Esophagus (tissue), 2 donors: Measurements from ENCODE around the gene C2orf74. TPM values are rescaled to one million over a fixed set of nuclear protein-coding genes. Genes with fewer than 3 reads are reported as not detected.
A peak's percentile ranks its signal among the peaks of the same experiment; 100 is the strongest.

ENCODE experiments used
- H3K27ac ChIP-seq, 2 donors: one replicate each; pipeline ENCODE4 v1.5.1; 2013; ENCODE audit warnings: low read depth in 2 of 2, mild to moderate bottlenecking in 2 of 2, inconsistent platforms in 1 of 2, low read length in 1 of 2, moderate library complexity in 1 of 2
- H3K27me3 ChIP-seq, 2 donors: one replicate each; pipeline ENCODE4 v1.6.1; 2013; ENCODE audit warnings: low read length in 2 of 2, control low read depth in 1 of 2, mild to moderate bottlenecking in 1 of 2; ENCODE audit not compliant: insufficient read depth in 2 of 2, control insufficient read depth in 1 of 2
- H3K36me3 ChIP-seq, 2 donors: one replicate each; pipeline ENCODE4 v1.6.1; 2013; ENCODE audit warnings: low read length in 1 of 2; ENCODE audit not compliant: control insufficient read depth in 2 of 2, insufficient read depth in 2 of 2
- H3K4me1 ChIP-seq, 2 donors: one replicate each; pipeline ENCODE4 v1.6.1; 2013; ENCODE audit warnings: low read length in 1 of 2; ENCODE audit not compliant: control insufficient read depth in 2 of 2, insufficient read depth in 2 of 2
- H3K4me3 ChIP-seq, 2 donors: one replicate each; pipeline ENCODE4 v1.5.1; 2013; ENCODE audit warnings: low read length in 2 of 2, mild to moderate bottlenecking in 2 of 2, low read depth in 1 of 2, moderate library complexity in 1 of 2
- H3K9me3 ChIP-seq, 2 donors: one replicate each; pipeline ENCODE4 v1.6.1; 2013; ENCODE audit warnings: mild to moderate bottlenecking in 2 of 2, low read depth in 1 of 2, low read length in 1 of 2, moderate library complexity in 1 of 2; ENCODE audit not compliant: control insufficient read depth in 2 of 2, insufficient read depth in 1 of 2
- WGBS, 2 donors: extraction: QIAGEN DNeasy Blood & Tissue Kit; methylation state at CpG; one replicate each; pipeline ENCODE4 v1.1.7; 2013; 5-methylcytosine and 5-hydroxymethylcytosine counted together
- polyA plus RNA-seq, 2 donors: library from polyadenylated mRNA; stranded (reverse); fragments of 200-250 nt; gene quantifications; one replicate each; pipeline ENCODE4 v1.2.3, GENCODE V29; 2013
- donor health status: healthy with polysubstance abuse.
- donor health status: Bipolar disorder and iron deficiency.

C2orf74 gene
- polyA plus RNA-seq, 2 donors, result 5.3 to 7.2 TPM

DNA sequence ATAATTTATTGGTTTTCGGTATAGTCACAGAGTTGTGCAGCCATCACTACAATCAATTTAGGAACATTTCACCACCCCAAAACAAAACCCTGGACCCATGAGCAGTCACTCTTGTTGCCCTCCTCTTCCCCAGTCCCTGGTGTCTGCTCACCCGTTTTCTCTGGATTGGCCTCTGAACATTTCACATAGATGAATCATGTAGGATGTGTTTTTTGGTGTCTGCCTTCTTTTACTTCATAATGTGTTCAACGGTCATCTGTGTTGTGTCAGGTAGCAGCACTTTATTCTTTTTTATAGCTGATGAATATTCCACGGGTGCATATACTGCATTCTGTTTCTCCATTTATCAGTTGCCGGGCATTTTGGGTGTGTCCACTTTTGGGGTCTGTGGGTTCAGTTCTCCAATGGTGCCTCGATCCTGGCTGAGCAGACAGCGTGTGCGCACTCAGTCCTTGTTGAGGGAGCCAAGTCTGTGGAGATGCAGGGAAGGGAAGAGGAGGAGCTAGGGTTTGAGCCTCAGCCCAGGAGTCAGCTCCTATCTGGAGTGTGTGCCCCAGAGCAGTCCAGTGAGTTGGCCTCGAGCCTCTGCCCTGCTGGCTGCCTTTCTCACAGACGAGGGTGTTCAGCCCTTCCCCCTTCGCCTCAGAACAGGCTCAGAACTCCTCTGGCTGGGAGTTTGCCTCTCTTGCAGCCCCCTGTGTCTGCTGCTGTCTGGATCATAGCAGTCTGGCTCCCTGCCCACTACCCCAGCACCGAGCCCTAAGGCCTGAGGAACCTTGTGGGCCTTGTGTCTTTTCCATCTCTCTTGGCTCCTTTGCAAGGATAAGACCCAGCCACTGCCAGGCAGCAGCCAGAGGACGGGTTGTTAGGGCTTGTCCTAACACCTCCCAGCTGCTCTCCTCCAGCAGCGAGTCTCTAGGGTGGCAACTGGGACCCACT lies 18.0 kb downstream of the C2orf74 start:
- H3K9me3 ChIP-seq, result no peaks in the 10 kb centered on the region
- H3K4me3 ChIP-seq, result no peak overlapping the region
- 31 to 42% methylated on average over 14 of the region's 14 CpGs for WGBS, 2 donors
- H3K4me1 ChIP-seq, result peaks cover 3 to 25% of the 10 kb centered on the region in 2 donors
- H3K27me3 ChIP-seq, result no peaks in the 10 kb centered on the region
- peaks cover 4 to 5% of the 10 kb centered on the region in 2 donors for H3K36me3 ChIP-seq
- peak overlapping the region; percentile 12 to 43 for H3K27ac ChIP-seq

DNA sequence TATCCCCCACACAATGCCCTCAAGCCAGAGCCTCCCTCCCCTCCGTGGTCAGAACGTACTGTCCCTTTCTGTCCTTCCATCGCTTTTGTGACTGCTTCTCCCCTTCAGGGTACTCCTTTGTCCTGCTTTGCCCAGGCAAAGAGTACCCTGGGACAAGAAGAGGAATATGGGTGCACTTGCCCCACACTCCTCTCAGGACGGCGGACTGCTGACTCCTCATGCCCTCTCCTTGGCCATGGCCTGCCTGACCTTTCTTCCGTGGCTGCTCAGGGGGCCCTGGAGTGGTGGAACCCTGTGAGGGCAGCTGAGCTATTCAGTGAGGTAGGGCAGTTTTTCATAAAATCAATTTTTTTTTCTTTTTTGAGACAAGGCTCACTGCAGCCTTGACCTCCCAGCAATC lies 18.7 kb downstream of the C2orf74 start:
- H3K36me3 ChIP-seq, result peaks cover 8 to 10% of the 10 kb centered on the region in 2 donors

DNA sequence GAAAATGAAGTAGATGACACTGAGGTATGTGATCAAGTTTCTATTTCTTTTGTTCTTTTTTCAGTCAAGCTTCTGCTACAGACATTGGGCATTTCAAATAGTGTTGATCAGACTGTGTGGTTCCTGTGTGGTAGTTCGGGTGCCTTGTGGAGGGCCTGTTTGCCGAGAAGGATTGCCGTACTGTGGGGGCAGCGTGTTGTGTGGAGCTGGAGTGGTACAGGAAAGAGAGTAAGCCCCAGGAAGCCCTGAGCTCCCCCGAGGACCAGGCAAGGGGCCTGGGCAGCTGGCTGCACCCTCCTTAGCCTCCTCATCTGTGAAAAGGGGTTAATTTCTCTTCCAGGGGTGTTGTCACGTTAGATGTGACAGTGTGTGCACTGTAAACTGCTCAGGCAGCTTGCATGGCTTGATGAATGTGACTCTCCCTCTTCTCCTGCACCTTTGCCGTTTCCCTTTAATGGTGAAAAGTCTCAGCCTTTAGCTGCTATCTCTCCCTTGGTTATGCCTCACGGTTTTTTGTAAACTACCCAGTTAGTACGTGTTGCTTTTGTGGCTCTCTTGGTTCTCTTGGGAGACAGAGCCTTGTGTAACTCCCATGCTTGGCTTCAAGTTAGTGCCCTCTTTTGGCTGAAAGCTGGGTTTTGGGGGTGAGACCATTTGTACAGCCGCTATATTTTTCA lies 19.5 kb downstream of the C2orf74 start:
- no peak overlapping the region for H3K4me3 ChIP-seq

More for the DNA sequence above, 18.7 kb downstream of the C2orf74 start:
- H3K27ac ChIP-seq, result peak overlapping the region; percentile 12 to 43
- H3K4me1 ChIP-seq, result peaks cover 3 to 25% of the 10 kb centered on the region in 2 donors
- 60 to 66% methylated on average over 6 of the region's 6 CpGs for WGBS, 2 donors
- no peaks in the 10 kb centered on the region for H3K9me3 ChIP-seq
- H3K4me3 ChIP-seq, result no peak overlapping the region
- no peaks in the 10 kb centered on the region for H3K27me3 ChIP-seq

DNA sequence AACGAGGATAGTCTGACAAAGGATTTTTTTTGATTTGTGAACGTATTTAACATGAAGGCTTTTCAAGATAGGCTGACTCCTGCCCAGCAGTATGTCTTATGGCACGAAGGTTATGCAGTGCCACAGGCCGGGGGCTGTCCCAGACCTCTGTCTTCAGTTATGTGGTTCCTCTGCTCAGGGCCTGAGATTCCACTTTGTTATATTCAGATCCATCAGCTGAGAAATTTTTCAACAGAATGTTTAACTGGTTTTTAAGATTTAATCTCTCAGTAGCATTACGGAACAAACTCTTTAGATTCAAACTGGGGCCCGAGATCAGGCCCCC lies 20.0 kb downstream of the C2orf74 start:
- H3K27ac ChIP-seq, result no peak overlapping the region
- H3K27me3 ChIP-seq, result no peaks in the 10 kb centered on the region
- no peaks in the 10 kb centered on the region for H3K9me3 ChIP-seq
- H3K4me1 ChIP-seq, result peaks cover 3 to 21% of the 10 kb centered on the region in 2 donors
- WGBS, 2 donors, result 73% methylated on average over 6 of the region's 6 CpGs
- H3K4me3 ChIP-seq, result no peak overlapping the region
- peaks cover 8 to 11% of the 10 kb centered on the region in 2 donors for H3K36me3 ChIP-seq

More for the DNA sequence above, 19.5 kb downstream of the C2orf74 start:
- no peaks in the 10 kb centered on the region for H3K9me3 ChIP-seq
- H3K27me3 ChIP-seq, result no peaks in the 10 kb centered on the region
- peak overlapping the region in 1 of 2 donors; percentile 44 for H3K27ac ChIP-seq
- H3K36me3 ChIP-seq, result peaks cover 8 to 10% of the 10 kb centered on the region in 2 donors
- peaks cover 3 to 21% of the 10 kb centered on the region in 2 donors for H3K4me1 ChIP-seq
- 59 to 60% methylated on average over 10 of the region's 10 CpGs for WGBS, 2 donors

DNA sequence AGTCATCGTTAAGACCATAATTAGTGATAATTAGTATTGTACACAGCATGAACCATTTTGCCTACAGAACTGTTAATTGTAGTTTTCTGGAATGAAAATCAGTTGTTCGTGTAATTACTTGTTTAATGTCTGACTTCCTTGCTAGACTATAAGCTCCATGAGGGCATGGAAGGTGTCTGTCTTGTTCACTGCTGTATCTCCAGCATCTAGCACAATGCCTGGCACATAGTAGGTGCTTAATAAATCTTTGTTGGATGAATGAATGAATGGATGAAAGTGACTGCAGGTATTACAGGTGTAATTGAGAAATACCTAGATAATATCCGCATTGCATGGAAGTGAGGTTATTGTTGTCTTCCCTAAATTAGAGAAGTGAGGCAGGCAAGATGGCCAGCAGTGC lies 21.8 kb downstream of the C2orf74 start:
- H3K4me1 ChIP-seq, result peaks cover 3 to 15% of the 10 kb centered on the region in 2 donors
- no peak overlapping the region for H3K27ac ChIP-seq
- no peak overlapping the region for H3K4me3 ChIP-seq
- no peaks in the 10 kb centered on the region for H3K27me3 ChIP-seq
- 96 to 97% methylated on average over 3 of the region's 3 CpGs for WGBS, 2 donors
- peaks cover 8 to 15% of the 10 kb centered on the region in 2 donors for H3K36me3 ChIP-seq
- no peaks in the 10 kb centered on the region for H3K9me3 ChIP-seq

DNA sequence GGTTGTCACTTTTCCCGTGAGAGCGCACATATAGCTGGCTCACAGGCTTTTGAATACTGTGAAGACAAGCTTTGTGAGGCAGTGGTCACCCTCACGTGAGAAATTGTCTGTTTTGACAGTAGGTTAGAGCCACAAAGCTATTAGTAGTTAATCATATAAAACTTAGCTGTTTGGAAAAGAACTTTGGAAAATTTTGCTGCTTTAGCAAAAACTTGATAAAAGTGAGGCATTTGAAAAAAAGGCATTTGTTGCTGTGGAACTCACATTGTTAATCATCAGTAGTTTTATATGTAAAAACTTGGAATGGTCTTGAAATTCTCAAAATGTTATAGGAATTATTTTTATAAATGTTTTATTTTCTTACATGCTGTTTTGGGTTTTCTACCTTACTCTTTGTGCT lies 22.3 kb downstream of the C2orf74 start:
- H3K9me3 ChIP-seq, result no peaks in the 10 kb centered on the region
- 91 to 93% methylated on average over 3 of the region's 3 CpGs for WGBS, 2 donors
- no peaks in the 10 kb centered on the region for H3K27me3 ChIP-seq
- H3K36me3 ChIP-seq, result peaks cover 8 to 15% of the 10 kb centered on the region in 2 donors
- peaks cover 3 to 10% of the 10 kb centered on the region in 2 donors for H3K4me1 ChIP-seq
- H3K4me3 ChIP-seq, result no peak overlapping the region
- no peak overlapping the region for H3K27ac ChIP-seq

DNA sequence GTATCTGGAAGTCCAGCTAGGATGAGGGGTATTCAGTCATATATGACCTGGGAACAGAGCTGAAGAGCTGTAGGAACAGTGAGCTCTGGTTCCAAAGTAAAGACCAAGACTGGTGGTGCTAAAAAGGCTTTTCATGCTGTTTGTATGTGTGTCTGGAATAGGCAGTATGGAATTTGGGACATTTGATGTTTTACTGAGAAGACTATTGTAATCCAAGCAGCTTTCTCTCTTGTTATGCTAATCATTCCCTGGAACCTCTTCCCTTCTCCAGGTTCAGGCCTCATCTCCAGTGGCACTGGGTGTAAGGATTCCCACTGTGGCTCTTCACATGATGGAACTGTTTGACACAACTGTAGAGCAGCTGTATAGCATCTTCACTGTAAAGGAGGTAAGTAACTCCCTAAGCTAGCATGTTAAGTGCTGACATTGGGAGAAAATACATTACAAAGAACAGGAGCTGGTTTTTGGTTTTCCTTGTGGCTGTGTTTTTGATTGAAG lies 23.3 kb downstream of the C2orf74 start:
- Histone ChIP-seq H3K27me3 (no peaks in the 10 kb centered on the region), H3K36me3 (peaks cover 8 to 15% of the 10 kb centered on the region in 2 donors), H3K27ac (no peak overlapping the region)

DNA sequence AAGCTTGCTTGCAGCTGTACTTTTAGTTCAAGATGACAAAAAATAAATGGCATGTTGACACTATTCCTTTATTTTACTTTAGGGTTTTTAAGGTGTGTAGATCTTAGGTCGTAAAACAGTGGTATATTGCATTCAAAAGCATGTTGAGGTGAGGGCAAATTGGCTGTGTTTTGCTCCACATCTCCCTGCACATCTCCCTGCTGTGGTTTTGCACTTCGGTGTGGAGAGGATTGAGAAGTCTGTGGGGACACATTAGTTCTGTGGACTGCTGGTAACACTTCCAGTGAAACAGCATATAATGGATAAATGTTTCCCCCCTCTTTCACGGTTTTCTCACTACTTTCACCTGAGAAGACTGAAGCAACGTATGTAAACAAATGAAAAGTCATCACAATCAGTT lies 25.1 kb downstream of the C2orf74 start:
- Histone ChIP-seq H3K36me3 (peaks cover 8 to 17% of the 10 kb centered on the region in 2 donors), H3K9me3 (no peaks in the 10 kb centered on the region)
- WGBS, 2 donors, result 71 to 79% methylated on average over 4 of the region's 4 CpGs

More for the DNA sequence above, 23.3 kb downstream of the C2orf74 start:
- H3K9me3 ChIP-seq, result no peaks in the 10 kb centered on the region
- peaks cover 0 to 5% of the 10 kb centered on the region in 2 donors for H3K4me1 ChIP-seq
- no peak overlapping the region for H3K4me3 ChIP-seq

DNA sequence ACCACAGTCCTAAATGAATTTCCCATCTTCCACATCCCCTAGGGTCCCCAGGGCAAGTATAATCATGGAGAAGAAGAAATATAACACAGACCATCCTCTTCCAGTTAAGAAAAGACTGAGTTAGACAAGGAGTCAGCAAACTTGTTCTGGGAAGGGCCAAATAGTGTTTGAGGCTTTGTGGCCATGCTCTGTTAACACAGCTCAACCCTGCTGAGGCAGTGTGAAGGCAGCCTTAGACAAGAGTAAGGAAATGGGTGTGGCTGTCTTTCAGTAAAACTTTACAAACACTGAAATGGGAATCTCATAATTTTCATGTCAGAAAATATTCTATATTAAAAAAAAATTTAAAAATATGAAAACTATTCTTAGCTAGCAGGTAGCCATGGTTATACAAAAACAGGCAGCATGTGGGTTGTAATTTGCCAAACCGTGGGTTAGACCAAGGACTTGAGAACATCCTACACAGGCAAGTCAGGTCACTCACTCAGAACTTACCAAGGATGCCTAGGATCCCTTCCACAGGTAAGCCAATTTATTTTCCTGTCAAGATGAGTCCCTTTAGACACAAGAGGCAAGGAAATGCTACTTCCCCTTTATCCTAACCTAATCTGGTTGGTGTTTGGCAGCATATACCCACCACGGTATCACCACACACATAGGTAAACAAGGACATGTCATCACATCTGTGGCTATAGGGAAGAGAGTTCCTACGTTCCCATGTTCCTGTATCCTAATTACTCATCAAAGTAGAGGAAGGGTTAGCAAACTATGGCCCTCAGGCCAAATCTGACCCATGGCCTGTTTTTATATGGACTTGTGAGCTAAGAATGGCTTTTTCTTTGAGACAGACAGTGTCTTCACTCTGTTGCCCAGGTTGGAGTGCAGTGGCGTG lies 31.9 kb downstream of the C2orf74 start:
- no peaks in the 10 kb centered on the region for H3K9me3 ChIP-seq
- H3K4me3 ChIP-seq, result no peak overlapping the region
- no peaks in the 10 kb centered on the region for H3K27me3 ChIP-seq
- H3K27ac ChIP-seq, result peak overlapping the region in 1 of 2 donors; percentile 64
- peaks cover 5% of the 10 kb centered on the region in 2 donors for H3K36me3 ChIP-seq
- no peaks in the 10 kb centered on the region for H3K4me1 ChIP-seq
- 72 to 83% methylated on average over 4 of the region's 4 CpGs for WGBS, 2 donors

More for the DNA sequence above, 25.1 kb downstream of the C2orf74 start:
- Histone ChIP-seq H3K4me1 (no peaks in the 10 kb centered on the region), H3K27me3 (no peaks in the 10 kb centered on the region), H3K4me3 (no peak overlapping the region), H3K27ac (no peak overlapping the region)
